Mucosa of descending colon (tissue), 3 donors: ENCODE data around the gene NRIP1. TPM values are rescaled to one million over a fixed set of nuclear protein-coding genes. Genes with fewer than 3 reads are reported as not detected.

Experiments used
- ATAC-seq: fragments of 200-7000 bp; cut with Tn5 transposase; one replicate; pipeline ENCODE4 v1.9.1; 2020; ENCODE audit warnings: mild to moderate bottlenecking, moderate library complexity
- DNase-seq, 3 donors: peaks; one replicate each; pipeline ENCODE4 v3.0.0-alpha.2; 2020
- H3K36me3 ChIP-seq: fragments of 200-600 bp; one replicate; pipeline ENCODE4 v1.8.0; 2021; ENCODE audit warnings: low read depth, mild to moderate bottlenecking
- H3K4me1 ChIP-seq: fragments of 200-600 bp; one replicate; pipeline ENCODE4 v1.8.0; 2021; ENCODE audit warnings: low read depth, mild to moderate bottlenecking
- H3K4me3 ChIP-seq: fragments of 200-600 bp; one replicate; pipeline ENCODE4 v1.8.0; 2021; ENCODE audit warnings: mild to moderate bottlenecking
- H3K9me3 ChIP-seq: fragments of 200-600 bp; one replicate; pipeline ENCODE4 v1.8.0; 2021; ENCODE audit warnings: mild to moderate bottlenecking
- CTCF ChIP-seq: fragments of 200-600 bp; IDR thresholded peaks from one replicate; pipeline ENCODE4 v1.8.0; 2022; ENCODE audit warnings: antibody characterized with exemption, mild to moderate bottlenecking
- intact Hi-C, 2 donors: fragments of 100-400 bp; cut with DNase I in 1 of 2; cut with micrococcal nuclease in 1 of 2; formaldehyde crosslinking; loops; one replicate each; pipeline versions ENCODE4 v1.11.0 to v1.11.1; 2022; cut with DNase I, micrococcal nuclease
- total RNA-seq, 3 donors: library from RNA; stranded (reverse); fragmentation: NEBNext Ultra II Directional in 2 of 3; extraction: Animal tissue kit (Norgen Biotek cat#: 25700) in 2 of 3; gene quantifications; one replicate each; pipeline versions ENCODE4 v1.2.1 to v1.2.4, GENCODE V29; 2021 to 2023
- donor health status: DM: no; HTN: no; CAD: no; lungs with moderate emphysema.
- donor health status: DM: no; HTN: no; CAD: no.
- donor health status: DM: no; HTN: yes; CAD: no.

Gene NRIP1
- total RNA-seq, 3 donors from 2014 or later, result 64.3 to 91.8 (median 77.1) TPM

DNA sequence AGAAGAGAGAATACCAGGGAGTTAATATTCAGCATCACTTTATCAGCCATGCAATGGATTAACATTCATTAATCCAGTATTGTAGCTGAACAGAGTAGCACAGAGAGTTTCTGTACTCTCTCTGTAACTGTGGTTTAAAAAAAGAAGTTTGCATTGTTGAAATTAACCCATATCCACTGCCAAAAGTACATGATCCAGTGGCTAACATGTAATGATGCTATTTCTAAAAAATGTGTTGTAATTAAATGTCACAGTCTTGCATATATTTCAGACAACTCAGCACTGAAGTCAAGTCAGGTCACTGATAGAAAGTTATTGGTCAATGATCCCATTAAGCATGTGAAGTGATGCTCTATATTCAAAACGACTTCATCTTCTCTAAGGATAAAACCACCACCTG lies 141.3 kb downstream of the NRIP1 start:
- intact Hi-C loops, result no loop called here
- ATAC-seq, result no peak

DNA sequence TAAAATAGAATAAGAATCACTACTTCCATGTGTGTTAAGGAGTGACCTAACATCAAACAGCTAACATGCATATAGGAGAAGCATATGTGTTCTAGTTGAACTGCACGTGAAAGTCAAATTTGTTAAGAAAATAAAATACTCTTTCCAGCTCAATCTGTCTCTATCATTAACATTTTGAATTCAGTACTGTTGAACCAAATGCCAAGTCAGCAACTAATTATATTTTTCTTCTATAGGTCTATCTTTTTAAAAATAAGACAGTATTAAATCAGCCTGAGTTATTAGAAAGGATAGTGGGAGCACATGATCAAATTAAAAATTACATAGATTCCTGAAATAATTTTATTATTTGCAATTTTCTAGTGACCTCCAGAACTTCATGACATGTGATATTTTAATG lies 141.8 kb downstream of the NRIP1 start:
- TF ChIP-seq CTCF, result no peak
- intact Hi-C loops, result no loop called here
- ATAC-seq, result no peak

More for the DNA sequence above, 141.3 kb downstream of the NRIP1 start:
- no peak for TF ChIP-seq CTCF
- Histone ChIP-seq H3K4me1 (no peaks in the 10 kb centered on the region), H3K9me3 (no peaks in the 10 kb centered on the region), H3K4me3 (no peak overlapping the region), H3K36me3 (no peaks in the 10 kb centered on the region)
- DNase-seq, result no peak

DNA sequence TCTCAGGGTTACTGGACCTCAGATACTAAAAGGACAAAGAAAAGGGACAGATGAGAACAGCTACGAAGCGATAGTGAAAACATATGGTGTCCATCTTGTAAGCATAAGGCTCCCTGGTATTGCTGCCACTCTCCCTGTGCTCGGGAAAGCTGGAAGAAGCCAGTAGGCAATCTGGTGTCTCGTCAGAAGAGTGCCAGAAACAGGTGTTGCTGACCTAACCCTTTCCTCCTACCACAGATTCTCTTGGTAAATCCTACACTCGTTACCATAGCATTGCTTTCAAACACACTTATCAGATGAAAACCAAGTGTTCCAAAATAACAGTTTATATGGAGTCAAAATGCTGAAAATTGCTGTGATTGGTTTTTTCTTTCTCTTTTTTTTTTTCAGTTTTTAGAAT lies 146.3 kb downstream of the NRIP1 start:
- Histone ChIP-seq H3K9me3 (no peaks in the 10 kb centered on the region), H3K4me3 (no peak overlapping the region), H3K36me3 (no peaks in the 10 kb centered on the region), H3K4me1 (peaks cover 13% of the 10 kb centered on the region)
- ATAC-seq (no peak), DNase-seq (no peak)
- TF ChIP-seq CTCF, result no peak
- intact Hi-C loops, result no loop called here

More for the DNA sequence above, 141.8 kb downstream of the NRIP1 start:
- H3K9me3 ChIP-seq, result no peaks in the 10 kb centered on the region
- DNase-seq, result no peak
- no peaks in the 10 kb centered on the region for H3K36me3 ChIP-seq
- no peaks in the 10 kb centered on the region for H3K4me1 ChIP-seq
- H3K4me3 ChIP-seq, result no peak overlapping the region

DNA sequence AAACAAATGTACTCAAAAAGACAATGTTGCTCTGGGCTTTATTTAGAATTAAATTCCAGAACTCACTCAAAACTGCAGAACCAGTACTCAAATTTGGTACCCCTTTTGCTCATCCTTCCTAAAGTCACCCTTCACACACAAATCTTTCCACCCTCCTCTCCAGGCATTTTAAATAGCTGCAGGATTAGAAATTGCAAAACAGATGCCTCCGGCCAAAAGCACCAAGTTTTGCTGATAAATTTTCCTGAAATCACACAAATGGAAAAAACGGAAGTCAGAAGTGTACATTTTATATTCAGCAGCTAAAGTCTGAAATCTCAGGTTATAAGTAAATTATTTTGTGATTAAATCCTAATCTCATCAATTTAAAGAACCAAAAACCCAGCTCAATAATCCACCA lies 147.0 kb downstream of the NRIP1 start:
- no peak for TF ChIP-seq CTCF
- H3K9me3 ChIP-seq, result no peaks in the 10 kb centered on the region
- intact Hi-C loops, result no loop called here

GRCh38 chr21:14916676-14917141 lies 148.1 kb downstream of the NRIP1 start:
- intact Hi-C loops, result no loop called here
- DNase-seq, result peak in 1 of 3 donors; percentile 15
- peak; percentile 82 for ATAC-seq
- Histone ChIP-seq H3K36me3 (no peaks in the 10 kb centered on the region), H3K4me1 (peaks cover 13% of the 10 kb centered on the region), H3K9me3 (no peaks in the 10 kb centered on the region), H3K4me3 (no peak overlapping the region)
- no peak for TF ChIP-seq CTCF

More for the DNA sequence above, 147.0 kb downstream of the NRIP1 start:
- DNase-seq (no peak), ATAC-seq (no peak)
- no peak overlapping the region for H3K4me3 ChIP-seq
- H3K36me3 ChIP-seq, result no peaks in the 10 kb centered on the region
- peaks cover 13% of the 10 kb centered on the region for H3K4me1 ChIP-seq

DNA sequence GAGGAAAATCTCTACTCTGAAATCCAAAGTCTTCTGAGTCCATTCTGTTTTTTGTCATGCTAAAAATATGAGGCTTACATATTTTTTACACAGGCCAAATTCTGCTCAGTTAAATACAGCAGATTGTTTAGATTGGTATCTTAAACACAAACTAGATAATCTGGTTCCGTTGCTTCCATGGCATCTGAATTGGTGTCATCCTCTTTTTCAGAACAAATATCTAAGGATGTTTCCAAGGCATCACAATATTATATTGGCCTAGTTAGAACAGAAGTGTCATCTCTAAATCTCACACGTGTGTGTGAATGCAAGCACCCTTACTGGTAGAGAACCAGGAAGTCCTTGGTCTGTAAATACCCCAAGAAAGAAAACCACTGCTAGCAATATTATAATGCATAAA lies 151.2 kb downstream of the NRIP1 start:
- no peak for TF ChIP-seq CTCF
- DNase-seq (no peak), ATAC-seq (no peak)
- Histone ChIP-seq H3K36me3 (no peaks in the 10 kb centered on the region), H3K4me1 (peaks cover 13% of the 10 kb centered on the region), H3K4me3 (no peak overlapping the region), H3K9me3 (no peaks in the 10 kb centered on the region)
- intact Hi-C loops, result no loop called here
